Uterus (tissue), 2 donors: ENCODE measurements around the gene SLC38A10.

Experiments
- POLR2A ChIP-seq, 2 donors: fragments of 450-650 bp; IDR thresholded peaks; one replicate each; pipeline ENCODE4 v1.6.1; 2016; ENCODE audit warnings: antibody characterized with exemption in 2 of 2, mild to moderate bottlenecking in 1 of 2, moderate library complexity in 1 of 2
- TF ChIP-seq, protein P1 (sequence below), 4 experiments: fragments of 200-600 bp in 2 of 4; fragments of 450-650 bp in 2 of 4; sonication (generic) in 2 of 4; IDR thresholded peaks; one replicate each; pipeline ENCODE4 v1.5.1; 2016 to 2019; ENCODE audit warnings: antibody characterized with exemption in 4 of 4, mild to moderate bottlenecking in 2 of 4, moderate library complexity in 1 of 4

DNA sequence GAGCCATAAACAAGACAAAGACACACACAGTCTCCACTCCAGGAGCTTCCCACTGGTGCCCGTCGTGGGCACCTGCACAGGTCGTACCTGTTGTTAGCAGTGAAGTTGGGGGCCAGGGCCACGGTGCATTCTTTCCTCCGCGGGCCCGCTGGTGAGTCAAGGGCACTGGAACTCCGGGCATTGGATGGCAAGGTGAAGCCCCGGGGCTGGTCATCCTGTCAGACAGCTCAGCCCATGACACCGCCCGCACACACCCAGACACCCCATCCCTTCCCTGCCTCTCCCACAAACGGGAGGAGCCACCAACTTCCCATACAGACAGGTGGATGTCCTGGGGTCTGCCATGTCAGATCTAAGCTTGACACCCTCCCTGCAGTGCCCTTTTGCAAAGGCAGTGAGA is 88.5 kb downstream of the SLC38A10 start:
- TF ChIP-seq, protein P1, sequence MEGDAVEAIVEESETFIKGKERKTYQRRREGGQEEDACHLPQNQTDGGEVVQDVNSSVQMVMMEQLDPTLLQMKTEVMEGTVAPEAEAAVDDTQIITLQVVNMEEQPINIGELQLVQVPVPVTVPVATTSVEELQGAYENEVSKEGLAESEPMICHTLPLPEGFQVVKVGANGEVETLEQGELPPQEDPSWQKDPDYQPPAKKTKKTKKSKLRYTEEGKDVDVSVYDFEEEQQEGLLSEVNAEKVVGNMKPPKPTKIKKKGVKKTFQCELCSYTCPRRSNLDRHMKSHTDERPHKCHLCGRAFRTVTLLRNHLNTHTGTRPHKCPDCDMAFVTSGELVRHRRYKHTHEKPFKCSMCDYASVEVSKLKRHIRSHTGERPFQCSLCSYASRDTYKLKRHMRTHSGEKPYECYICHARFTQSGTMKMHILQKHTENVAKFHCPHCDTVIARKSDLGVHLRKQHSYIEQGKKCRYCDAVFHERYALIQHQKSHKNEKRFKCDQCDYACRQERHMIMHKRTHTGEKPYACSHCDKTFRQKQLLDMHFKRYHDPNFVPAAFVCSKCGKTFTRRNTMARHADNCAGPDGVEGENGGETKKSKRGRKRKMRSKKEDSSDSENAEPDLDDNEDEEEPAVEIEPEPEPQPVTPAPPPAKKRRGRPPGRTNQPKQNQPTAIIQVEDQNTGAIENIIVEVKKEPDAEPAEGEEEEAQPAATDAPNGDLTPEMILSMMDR (IDR thresholded peaks at IDR 0.05), result no peak
- TF ChIP-seq POLR2A (IDR thresholded peaks at IDR 0.05), result no peak
